HCT116 (cell line): Measurements from ENCODE around the gene SH3PXD2A. TPM values are rescaled to one million over a fixed set of nuclear protein-coding genes. Genes with fewer than 3 reads are reported as not detected.

ENCODE experiments used
- ATAC-seq: fragments of 200-7000 bp; cut with Tn5 transposase; 2 replicates; pipeline ENCODE4 v1.9.1; 2020; ENCODE audit warnings: mild to moderate bottlenecking, moderate library complexity
- BruUV-seq: library from RNA; stranded (reverse); fragments of 400-500 nt; replicated peaks from 2 replicates; lab custom pipeline; 2021; lab: Mats Ljungman, UMichigan
- CTCF ChIA-PET: fragments of 300-600 bp; sonication (Branson Sonifier 250); formaldehyde crosslinking; loops from one replicate; lab custom pipeline; 2021; ENCODE audit warnings: antibody characterized with exemption; lab: Charles Lee
- POLR2A ChIA-PET: fragments of 300-600, 350-600 bp; sonication (Branson Sonifier 250); formaldehyde crosslinking; loops from one replicate; lab custom pipeline; 2021; ENCODE audit warnings: antibody characterized with exemption; lab: Charles Lee
- RAD21 ChIA-PET, 2 experiments: fragments of 300-600 bp; sonication (Branson Sonifier 250); formaldehyde crosslinking; loops; one replicate each; lab custom pipeline; 2023; ENCODE audit warnings: low total read pairs in 2 of 2; ENCODE audit not compliant: uncharacterized antibody in 2 of 2, unreplicated experiment in 2 of 2, low non-redundant PET in 1 of 2; lab: Charles Lee
- DNase-seq: peaks from one replicate; pipeline ENCODE4 v3.0.0-alpha.2; 2010; ENCODE audit warnings: low read depth, low spot score
- H2AFZ ChIP-seq: fragments of 200-600 bp; shearing (Covaris generic), sonication (generic); 2 replicates; pipeline ENCODE4 v1.6.1; 2017; ENCODE audit warnings: low read depth, mixed run types, mixed read lengths, antibody characterized with exemption, low read length; ENCODE audit not compliant: poor library complexity, severe bottlenecking
- H3K27ac ChIP-seq: 2 replicates; pipeline ENCODE4 v1.5.1; 2012; ENCODE audit warnings: low read depth, low read length
- H3K27me3 ChIP-seq: fragments of 200-600 bp; sonication (generic); 2 replicates; pipeline ENCODE4 v1.6.1; 2016; ENCODE audit warnings: mixed run types, low read length, mixed read lengths; ENCODE audit not compliant: insufficient read depth
- H3K36me3 ChIP-seq, 2 experiments: fragments of 200-500 bp in 1 of 2; fragments of 200-600 bp in 1 of 2; sonication (Bioruptor generic) in 1 of 2; sonication (generic) in 1 of 2; 2 replicates each; pipeline versions ENCODE4 v1.5.1 to v1.6.1; 2014 to 2016; ENCODE audit warnings: low read length in 2 of 2, inconsistent platforms in 1 of 2, mixed read lengths in 1 of 2, mixed run types in 1 of 2; ENCODE audit not compliant: insufficient read depth in 2 of 2, control insufficient read depth in 1 of 2
- H3K4me1 ChIP-seq, 2 experiments: fragments of 200-600 bp in 1 of 2; sonication (generic) in 1 of 2; 2 replicates each; pipeline versions ENCODE4 v1.5.1 to v1.6.1; 2012 to 2017; ENCODE audit warnings: low read length in 2 of 2, inconsistent platforms in 1 of 2, mild to moderate bottlenecking in 1 of 2, mixed read lengths in 1 of 2, mixed run types in 1 of 2, moderate library complexity in 1 of 2; ENCODE audit not compliant: insufficient read depth in 2 of 2, control insufficient read depth in 1 of 2
- H3K4me2 ChIP-seq: fragments of 200-600 bp; sonication (generic); 2 replicates; pipeline ENCODE4 v1.6.1; 2017; ENCODE audit warnings: mixed run types, low read length, mixed read lengths
- H3K4me3 ChIP-seq, 2 experiments: fragments of 200-600 bp in 1 of 2; sonication (generic) in 1 of 2; replicated peaks in 1 of 2; 2 replicates each; pipeline ENCODE4 v1.5.1; 2011 to 2016; ENCODE audit warnings: low read length in 2 of 2, control low read depth in 1 of 2, low read depth in 1 of 2, mild to moderate bottlenecking in 1 of 2, mixed read lengths in 1 of 2, mixed run types in 1 of 2
- H3K79me2 ChIP-seq: fragments of 200-600 bp; sonication (generic); 2 replicates; pipeline ENCODE4 v1.6.1; 2017; ENCODE audit warnings: mild to moderate bottlenecking, mixed run types, low read length, moderate library complexity, mixed read lengths; ENCODE audit not compliant: insufficient read depth
- H3K9ac ChIP-seq: fragments of 200-600 bp; sonication (generic); 2 replicates; pipeline ENCODE4 v1.6.1; 2016; ENCODE audit warnings: low read length, mixed read lengths
- H3K9me2 ChIP-seq: fragments of 200-600 bp; sonication (generic), shearing (Covaris generic); 2 replicates; pipeline ENCODE4 v1.6.1; 2017; ENCODE audit warnings: mixed run types, mild to moderate bottlenecking, moderate library complexity; ENCODE audit not compliant: insufficient read depth
- H3K9me3 ChIP-seq, 2 experiments: fragments of 200-500 bp in 1 of 2; fragments of 200-600 bp in 1 of 2; sonication (Bioruptor generic) in 1 of 2; sonication (generic) in 1 of 2; 2 replicates each; pipeline ENCODE4 v1.6.1; 2014 to 2017; ENCODE audit warnings: low read length in 2 of 2, mixed read lengths in 2 of 2, inconsistent platforms in 1 of 2, low read depth in 1 of 2, mild to moderate bottlenecking in 1 of 2, mixed run types in 1 of 2, moderate library complexity in 1 of 2; ENCODE audit not compliant: control insufficient read depth in 1 of 2, insufficient read depth in 1 of 2
- H4K20me1 ChIP-seq: fragments of 200-600 bp; sonication (generic), shearing (Covaris generic); 2 replicates; pipeline ENCODE4 v1.6.1; 2017; ENCODE audit warnings: mixed run types, mild to moderate bottlenecking, moderate library complexity; ENCODE audit not compliant: insufficient read depth
- CBX3 ChIP-seq: IDR thresholded peaks from 2 replicates; pipeline ENCODE4 v1.6.1; 2012; ENCODE audit warnings: low read depth
- CTCF ChIP-seq, 3 experiments: fragments of 200-600 bp in 1 of 3; sonication (generic) in 1 of 3; IDR thresholded peaks in 2 of 3; conservative IDR thresholded peaks in 1 of 3; 2 replicates each; pipeline ENCODE4 v1.5.1; 2012 to 2017; ENCODE audit warnings: low read depth in 2 of 3, low read length in 2 of 3, antibody characterized with exemption in 1 of 3, borderline replicate concordance in 1 of 3, control low read depth in 1 of 3, mild to moderate bottlenecking in 1 of 3, mixed read lengths in 1 of 3, mixed run types in 1 of 3, moderate library complexity in 1 of 3; ENCODE audit not compliant: insufficient read depth in 1 of 3
- EGR1 ChIP-seq: IDR thresholded peaks from 2 replicates; pipeline ENCODE4 v1.6.1; 2012; ENCODE audit warnings: low read depth
- ELF1 ChIP-seq: IDR thresholded peaks from 2 replicates; pipeline ENCODE4 v1.6.1; 2012; ENCODE audit warnings: low read depth, borderline replicate concordance
- MAX ChIP-seq: IDR thresholded peaks from 2 replicates; pipeline ENCODE4 v1.6.1; 2012
- POLR2AphosphoS5 ChIP-seq: IDR thresholded peaks from 2 replicates; pipeline ENCODE4 v1.6.1; 2011; ENCODE audit warnings: mild to moderate bottlenecking, low read depth, low read length, moderate library complexity
- RAD21 ChIP-seq: IDR thresholded peaks from 2 replicates; pipeline ENCODE4 v1.6.1; 2012; ENCODE audit warnings: low read depth, mild to moderate bottlenecking
- REST ChIP-seq: IDR thresholded peaks from 2 replicates; pipeline ENCODE4 v1.6.1; 2012; ENCODE audit warnings: low read depth
- SIN3A ChIP-seq: IDR thresholded peaks from 2 replicates; pipeline ENCODE4 v1.6.1; 2012; ENCODE audit warnings: low read depth
- SP1 ChIP-seq: IDR thresholded peaks from 2 replicates; pipeline ENCODE4 v1.6.1; 2012; ENCODE audit warnings: low read depth
- TCF7L2 ChIP-seq: IDR thresholded peaks from 2 replicates; pipeline ENCODE4 v1.7.0; 2011; ENCODE audit warnings: borderline replicate concordance, inconsistent platforms; ENCODE audit not compliant: insufficient read depth, insufficient read length; ENCODE audit errors: extremely low read depth
- ZFX ChIP-seq: fragments of 450-650 bp; IDR thresholded peaks from 2 replicates; pipeline ENCODE4 v1.6.1; 2017
- ZNF274 ChIP-seq: fragments of 200-500 bp; sonication (Bioruptor generic); IDR thresholded peaks from 2 replicates; pipeline ENCODE4 v1.6.1; 2014; ENCODE audit warnings: mild to moderate bottlenecking, low read depth, low read length, inconsistent platforms
- intact Hi-C: fragments of 100-400 bp; cut with micrococcal nuclease; formaldehyde crosslinking; loops from 2 replicates; pipeline ENCODE4 v1.10.0; 2022
- total RNA-seq: library from RNA; stranded (reverse); gene quantifications from one replicate; pipeline ENCODE4 v1.2.1, GENCODE V29; 2021; ENCODE audit not compliant: unreplicated experiment

Gene SH3PXD2A
- total RNA-seq, 1 experiment from 2014 or later, result 8.7 TPM

- RAD21 ChIA-PET, result interaction anchor here (1.0 to 1.4 kb wide), 4 partner anchors 69 to 178 kb away, joined by 3 to 5 read pairs (median 4); no protein-coding TSS in a partner anchor
- Histone ChIP-seq H3K4me2 (no peak overlapping the region), H4K20me1 (no peaks in the 10 kb centered on the region), H3K4me1 (peaks cover 30 to 47% of the 10 kb centered on the region in 2 experiments), H3K9me2 (no peaks in the 10 kb centered on the region), H3K4me3 (no peak overlapping the region), H3K9me3 (no peaks in the 10 kb centered on the region), H3K79me2 (no peaks in the 10 kb centered on the region), H2AFZ (no peak overlapping the region), H3K9ac (no peak overlapping the region), H3K27me3 (no peaks in the 10 kb centered on the region), H3K36me3 (no peaks in the 10 kb centered on the region), H3K27ac (no peak overlapping the region)
- CTCF ChIA-PET, result interaction anchor here (0.8 to 3.3 kb wide), 17 partner anchors 9 to 562 kb away, joined by 3 to 48 read pairs (median 6); no protein-coding TSS in a partner anchor
- BruUV-seq, result no TSS peak
- no peak for ATAC-seq
- DNase-seq, result no peak
- TF ChIP-seq ZFX, result no peak
- no peak for TF ChIP-seq ZNF274
- no peak for TF ChIP-seq MAX
- TF ChIP-seq REST, result no peak
- TF ChIP-seq TCF7L2, result no peak
- TF ChIP-seq RAD21, result no peak
- no peak for TF ChIP-seq CTCF (IDR thresholded peaks at IDR 0.05 in 2 of 3, conservative IDR thresholded peaks at IDR 0.05 in 1 of 3; ENCODE audit: borderline replicate concordance in 1 of 3, insufficient read depth in 1 of 3, low read depth in 2 of 3, low read length in 2 of 3)
- TF ChIP-seq EGR1, result no peak
- TF ChIP-seq POLR2AphosphoS5, result no peak
- no peak for TF ChIP-seq ELF1
- no peak for TF ChIP-seq SIN3A
- TF ChIP-seq SP1, result no peak
- no peak for TF ChIP-seq CBX3
- POLR2A ChIA-PET, result interaction anchor here (1.3 kb wide), 1 partner anchor 178 kb away, joined by 3 read pairs; no protein-coding TSS in a partner anchor
- intact Hi-C loops, result loop anchor here (2.0 to 10.0 kb wide), 4 partner anchors 313 to 910 kb away; partner anchors contain the start of gene SFR1
Observed at GRCh38 chr10:103712146-103712545, 143.2 kb downstream of the SH3PXD2A start.
